Left ventricle myocardium superior (tissue), 1 donor: Measurements from ENCODE around the gene SLC2A8. TPM values are rescaled to one million over a fixed set of nuclear protein-coding genes. Genes with fewer than 3 reads are reported as not detected.

Experiments
- ATAC-seq: fragments of 200-7000 bp; cut with Tn5 transposase; one replicate; pipeline ENCODE4 v1.9.1; 2020; ENCODE audit warnings: mild to moderate bottlenecking, moderate library complexity
- DNase-seq: peaks from one replicate; pipeline ENCODE4 v3.0.0-alpha.2; 2020
- intact Hi-C: fragments of 100-400 bp; cut with micrococcal nuclease; formaldehyde crosslinking; loops from one replicate; pipeline ENCODE4 v1.11.0; 2022
- total RNA-seq: library from RNA; stranded (reverse); fragmentation: NEBNext Ultra II Directional; extraction: Animal tissue kit (Norgen Biotek cat#: 25700); gene quantifications from one replicate; pipeline ENCODE4 v1.2.1, GENCODE V29; 2021
- donor health status: DM: no; HTN: yes; CAD: no; lungs with severe emphysema.

SLC2A8 gene
- total RNA-seq, 1 donor from 2014 or later = 18.6 TPM

- no peak for ATAC-seq
- DNase-seq = peak; percentile 14
- intact Hi-C loops = no loop called here
Measured at GRCh38 chr9:127422133-127422782, 25.3 kb downstream of the SLC2A8 start.

- no peak for ATAC-seq
- no peak for DNase-seq
- intact Hi-C loops = no loop called here
Measured at GRCh38 chr9:127422787-127423186, 25.8 kb downstream of the SLC2A8 start.

GRCh38 chr9:127423476-127423933, 26.5 kb downstream of the SLC2A8 start:
- intact Hi-C loops = no loop called here
- ATAC-seq (peak; percentile 10), DNase-seq (no peak)

GRCh38 chr9:127423934-127424675, 27.1 kb downstream of the SLC2A8 start, which contains the start of gene ZNF79:
Gene ZNF79, plus strand, starts transcription at chr9:127424382. Its CDS starts 406 bp downstream, at chr9:127424788.
- DNase-seq = peak; percentile 97
- peak; percentile 97 for ATAC-seq
- intact Hi-C loops = no loop called here

- intact Hi-C loops = no loop called here
- DNase-seq (no peak), ATAC-seq (no peak)
Measured at GRCh38 chr9:127424676-127424999, 27.7 kb downstream of the SLC2A8 start.

- no peak for ATAC-seq
- intact Hi-C loops = no loop called here
- DNase-seq = no peak
Measured at GRCh38 chr9:127426756-127427155, 29.8 kb downstream of the SLC2A8 start.

GRCh38 chr9:127428348-127428747, 31.4 kb downstream of the SLC2A8 start:
- intact Hi-C loops = no loop called here
- DNase-seq = no peak
- ATAC-seq = no peak

- intact Hi-C loops = no loop called here
- DNase-seq (no peak), ATAC-seq (no peak)
Measured at GRCh38 chr9:127430415-127430814, 33.4 kb downstream of the SLC2A8 start.

GRCh38 chr9:127437497-127438264, 40.7 kb downstream of the SLC2A8 start:
- ATAC-seq = no peak
- intact Hi-C loops = no loop called here

GRCh38 chr9:127438394-127438793, 41.4 kb downstream of the SLC2A8 start:
- DNase-seq (no peak), ATAC-seq (no peak)
- intact Hi-C loops = no loop called here

More at GRCh38 chr9:127437497-127438264, 40.7 kb downstream of the SLC2A8 start:
- DNase-seq = no peak

GRCh38 chr9:127444283-127444920, 47.4 kb downstream of the SLC2A8 start:
- intact Hi-C loops = no loop called here
- DNase-seq (no peak), ATAC-seq (no peak)

GRCh38 chr9:127444921-127445850, 48.2 kb downstream of the SLC2A8 start:
- ATAC-seq (no peak), DNase-seq (no peak)
- intact Hi-C loops = no loop called here

GRCh38 chr9:127445851-127446712, 49.1 kb downstream of the SLC2A8 start:
- intact Hi-C loops = no loop called here
- DNase-seq (no peak), ATAC-seq (no peak)

- intact Hi-C loops = no loop called here
- ATAC-seq (no peak), DNase-seq (no peak)
Measured at GRCh38 chr9:127446713-127447415, 49.9 kb downstream of the SLC2A8 start.

- intact Hi-C loops = no loop called here
- ATAC-seq (no peak), DNase-seq (no peak)
Measured at GRCh38 chr9:127447416-127448111, 50.6 kb downstream of the SLC2A8 start.

GRCh38 chr9:127448112-127448805, 51.3 kb downstream of the SLC2A8 start:
- no peak for ATAC-seq
- no peak for DNase-seq
- intact Hi-C loops = no loop called here
